ENCODE measurements around the gene ST7. TPM values are rescaled to one million over a fixed set of nuclear protein-coding genes. Genes with fewer than 3 reads are reported as not detected.

The ST7 gene
- total RNA-seq, 1 experiment from 2014 or later: 12.9 TPM

- Histone ChIP-seq H4K5ac (ENCODE audit: insufficient read length, low read depth, low read length) (no peak overlapping the region), H3K23me2 (ENCODE audit: insufficient read length, low read depth, low read length, poor library complexity, severe bottlenecking) (no peaks in the 10 kb centered on the region), H2BK120ac (ENCODE audit: low read depth, low read length, poor library complexity, severe bottlenecking) (no peak overlapping the region), H2BK5ac (ENCODE audit: insufficient read length, low read length) (no peak overlapping the region), H2AK5ac (ENCODE audit: insufficient read length, low read length) (no peak overlapping the region), H4K91ac (ENCODE audit: insufficient read length, low read depth, low read length) (no peak overlapping the region), H3K4me1 (ENCODE audit: insufficient read depth, low read length) (no peaks in the 10 kb centered on the region), H3K27ac (ENCODE audit: insufficient read length, low read depth, low read length) (no peak overlapping the region), H2AFZ (ENCODE audit: low read length) (no peak overlapping the region), H3K14ac (ENCODE audit: insufficient read depth, low read length) (no peak overlapping the region), H3T11ph (ENCODE audit: low read length) (no peak overlapping the region), H3K27me3 (ENCODE audit: insufficient read depth, low read length) (no peaks in the 10 kb centered on the region), H3K79me2 (ENCODE audit: insufficient read depth, low read length) (no peaks in the 10 kb centered on the region), H3K18ac (ENCODE audit: insufficient read length, low read depth, low read length) (no peak overlapping the region), H3K9ac (ENCODE audit: extremely low read depth, insufficient read length, low read length) (no peak overlapping the region), H3K56ac (ENCODE audit: insufficient read length, low read depth, low read length) (no peak overlapping the region), H2BK20ac (ENCODE audit: low read depth, low read length, poor library complexity, severe bottlenecking) (no peak overlapping the region), H3K4ac (ENCODE audit: low read depth, low read length) (no peak overlapping the region), H3K9me3 (ENCODE audit: control insufficient read depth, low read depth, low read length) (no peaks in the 10 kb centered on the region), H3K23ac (ENCODE audit: insufficient read length, low read depth, low read length) (no peak overlapping the region), H2BK12ac (ENCODE audit: insufficient read length, low read depth, low read length) (no peak overlapping the region), H3K4me2 (ENCODE audit: insufficient read depth, insufficient read length, low read length) (no peak overlapping the region), H4K20me1 (ENCODE audit: control insufficient read depth, insufficient read depth, insufficient read length) (no peaks in the 10 kb centered on the region), H3K79me1 (ENCODE audit: insufficient read depth, low read depth, low read length, poor library complexity, severe bottlenecking) (no peaks in the 10 kb centered on the region), H2BK15ac (ENCODE audit: low read depth, low read length) (no peak overlapping the region), H4K8ac (replicated peaks; ENCODE audit: insufficient read length, low read depth, low read length) (no peak overlapping the region)
- Mint-ChIP-seq H3K4me3 (no peak overlapping the region), H3K4me1 (peaks cover 11 to 12% of the 10 kb centered on the region in 2 experiments), H3K36me3 (ENCODE audit: insufficient read depth in 1 of 3, low read depth in 3 of 3) (peaks cover 10 to 16% (median 11%) of the 10 kb centered on the region in 3 experiments), H3K27ac (peak overlapping the region in 1 of 3 experiments; percentile 2; a peak in 1 of 7 replicates), H3K9me3 (peaks cover 3 to 12% of the 10 kb centered on the region in 2 experiments; a peak in 4 of 5 replicates), H3K27me3 (ENCODE audit: low read depth) (no peaks in the 10 kb centered on the region)
- TF ChIP-seq CTCF (conservative IDR thresholded peaks at IDR 0.05): no peak
- no peak for DNase-seq
- no CpG with 5 or more reads among the region's 5 CpGs for WGBS (ENCODE audit: extremely low coverage, insufficient read length, low lambda C conversion rate)
These were observed 157.4 kb downstream of the ST7 start for GRCh38 chr7:117110480-117111315.
